Ishikawa (cell line): ENCODE results near the gene ZNF664.

Experiments used
- CEBPB ChIP-seq: IDR thresholded peaks from 2 replicates; pipeline ENCODE4 v1.6.1; 2012
- CREB1 ChIP-seq: IDR thresholded peaks from 2 replicates; pipeline ENCODE4 v1.6.1; 2012; ENCODE audit warnings: low read depth
- EP300 ChIP-seq: IDR thresholded peaks from 2 replicates; pipeline ENCODE4 v1.6.1; 2012; ENCODE audit warnings: borderline replicate concordance
- NFIC ChIP-seq: IDR thresholded peaks from 2 replicates; pipeline ENCODE4 v1.6.1; 2012
- TAF1 ChIP-seq: IDR thresholded peaks from 2 replicates; pipeline ENCODE4 v1.6.1; 2012; ENCODE audit warnings: low read depth, mild to moderate bottlenecking
- TCF12 ChIP-seq: IDR thresholded peaks from 2 replicates; pipeline ENCODE4 v1.6.1; 2012; ENCODE audit warnings: low read depth
- TEAD4 ChIP-seq: IDR thresholded peaks from 2 replicates; pipeline ENCODE4 v1.6.1; 2012
- YY1 ChIP-seq: IDR thresholded peaks from 2 replicates; pipeline ENCODE4 v1.6.1; 2012; ENCODE audit warnings: low read depth
- TF ChIP-seq, protein P1 (sequence below): IDR thresholded peaks from 2 replicates; pipeline ENCODE4 v1.6.1; 2012
- TF ChIP-seq, protein P2 (sequence below): IDR thresholded peaks from 2 replicates; pipeline ENCODE4 v1.6.1; 2012; ENCODE audit warnings: low read depth, mild to moderate bottlenecking

DNA sequence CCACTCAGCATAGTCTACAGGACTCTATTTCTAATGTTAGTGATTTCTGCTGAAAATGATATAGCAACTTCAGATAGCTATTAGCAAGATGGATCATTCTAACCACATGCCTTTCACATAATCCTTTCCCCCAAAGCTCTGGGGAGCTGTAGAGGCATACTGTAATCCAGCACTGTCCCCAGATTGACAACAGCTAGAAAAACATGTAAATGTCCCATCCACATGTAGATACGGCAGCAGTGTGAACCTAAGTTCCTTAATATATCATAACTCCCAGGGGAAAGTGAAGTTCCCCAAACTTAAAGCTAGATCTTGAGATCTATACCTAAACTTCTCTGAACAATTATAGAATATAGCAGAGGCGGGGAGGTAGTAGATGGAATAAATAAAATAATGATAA is 14.0 kb downstream of the ZNF664 start:
- TF ChIP-seq TCF12 (no peak), CEBPB (no peak), TAF1 (no peak), NFIC (no peak), EP300 (no peak), YY1 (no peak), TEAD4 (no peak), CREB1 (no peak)
- TF ChIP-seq, protein P1, sequence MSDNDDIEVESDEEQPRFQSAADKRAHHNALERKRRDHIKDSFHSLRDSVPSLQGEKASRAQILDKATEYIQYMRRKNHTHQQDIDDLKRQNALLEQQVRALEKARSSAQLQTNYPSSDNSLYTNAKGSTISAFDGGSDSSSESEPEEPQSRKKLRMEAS, result no peak
- TF ChIP-seq, protein P2, sequence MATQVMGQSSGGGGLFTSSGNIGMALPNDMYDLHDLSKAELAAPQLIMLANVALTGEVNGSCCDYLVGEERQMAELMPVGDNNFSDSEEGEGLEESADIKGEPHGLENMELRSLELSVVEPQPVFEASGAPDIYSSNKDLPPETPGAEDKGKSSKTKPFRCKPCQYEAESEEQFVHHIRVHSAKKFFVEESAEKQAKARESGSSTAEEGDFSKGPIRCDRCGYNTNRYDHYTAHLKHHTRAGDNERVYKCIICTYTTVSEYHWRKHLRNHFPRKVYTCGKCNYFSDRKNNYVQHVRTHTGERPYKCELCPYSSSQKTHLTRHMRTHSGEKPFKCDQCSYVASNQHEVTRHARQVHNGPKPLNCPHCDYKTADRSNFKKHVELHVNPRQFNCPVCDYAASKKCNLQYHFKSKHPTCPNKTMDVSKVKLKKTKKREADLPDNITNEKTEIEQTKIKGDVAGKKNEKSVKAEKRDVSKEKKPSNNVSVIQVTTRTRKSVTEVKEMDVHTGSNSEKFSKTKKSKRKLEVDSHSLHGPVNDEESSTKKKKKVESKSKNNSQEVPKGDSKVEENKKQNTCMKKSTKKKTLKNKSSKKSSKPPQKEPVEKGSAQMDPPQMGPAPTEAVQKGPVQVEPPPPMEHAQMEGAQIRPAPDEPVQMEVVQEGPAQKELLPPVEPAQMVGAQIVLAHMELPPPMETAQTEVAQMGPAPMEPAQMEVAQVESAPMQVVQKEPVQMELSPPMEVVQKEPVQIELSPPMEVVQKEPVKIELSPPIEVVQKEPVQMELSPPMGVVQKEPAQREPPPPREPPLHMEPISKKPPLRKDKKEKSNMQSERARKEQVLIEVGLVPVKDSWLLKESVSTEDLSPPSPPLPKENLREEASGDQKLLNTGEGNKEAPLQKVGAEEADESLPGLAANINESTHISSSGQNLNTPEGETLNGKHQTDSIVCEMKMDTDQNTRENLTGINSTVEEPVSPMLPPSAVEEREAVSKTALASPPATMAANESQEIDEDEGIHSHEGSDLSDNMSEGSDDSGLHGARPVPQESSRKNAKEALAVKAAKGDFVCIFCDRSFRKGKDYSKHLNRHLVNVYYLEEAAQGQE, result no peak
